WTC11 (cell line): Measurements from ENCODE around the gene SLC8A2. TPM values are rescaled to one million over a fixed set of nuclear protein-coding genes. Genes with fewer than 3 reads are reported as not detected.

Source experiments
- ETV6 ChIP-seq: sonication (generic); formaldehyde crosslinking; IDR thresholded peaks from 2 replicates; pipeline ENCODE4 v1.8.1; 2022; ENCODE audit warnings: mild to moderate bottlenecking, missing genetic modification reagents
- FOXJ3 ChIP-seq: sonication (generic); formaldehyde crosslinking; IDR thresholded peaks from 2 replicates; pipeline ENCODE4 v1.9.0; 2021; ENCODE audit warnings: missing genetic modification reagents, mild to moderate bottlenecking, borderline replicate concordance
- FOXP1 ChIP-seq: sonication (generic); formaldehyde crosslinking; IDR thresholded peaks from 2 replicates; pipeline ENCODE4 v1.8.0; 2022; ENCODE audit warnings: missing genetic modification reagents, mild to moderate bottlenecking, moderate library complexity, borderline replicate concordance
- MLX ChIP-seq: sonication (generic); formaldehyde crosslinking; IDR thresholded peaks from 2 replicates; pipeline ENCODE4 v1.8.1; 2023; ENCODE audit warnings: mild to moderate bottlenecking, missing genetic modification reagents, moderate library complexity
- MXD4 ChIP-seq: fragments of 250-450 bp; sonication (Bioruptor Pico); IDR thresholded peaks from 2 replicates; pipeline ENCODE4 v1.8.0; 2021; ENCODE audit warnings: mild to moderate bottlenecking, moderate library complexity, borderline replicate concordance
- MYBL2 ChIP-seq: sonication (generic); formaldehyde crosslinking; IDR thresholded peaks from 2 replicates; pipeline ENCODE4 v1.8.1; 2023; ENCODE audit warnings: mild to moderate bottlenecking, moderate library complexity, missing genetic modification reagents
- OVOL2 ChIP-seq: fragments of 250-450 bp; sonication (Bioruptor Pico); IDR thresholded peaks from 2 replicates; pipeline ENCODE4 v1.9.0; 2021; ENCODE audit warnings: mild to moderate bottlenecking, borderline replicate concordance
- RELA ChIP-seq: sonication (generic); formaldehyde crosslinking; IDR thresholded peaks from 2 replicates; pipeline ENCODE4 v1.8.1; 2022; ENCODE audit warnings: missing genetic modification reagents, mild to moderate bottlenecking, borderline replicate concordance
- SP1 ChIP-seq: sonication (generic); formaldehyde crosslinking; conservative IDR thresholded peaks from 2 replicates; pipeline ENCODE4 v1.8.1; 2022; ENCODE audit warnings: missing genetic modification reagents
- USF1 ChIP-seq: sonication (generic); formaldehyde crosslinking; IDR thresholded peaks from 2 replicates; pipeline ENCODE4 v1.8.0; 2022; ENCODE audit warnings: mild to moderate bottlenecking, missing genetic modification reagents
- ZBTB21 ChIP-seq: sonication (generic); formaldehyde crosslinking; IDR thresholded peaks from 2 replicates; pipeline ENCODE4 v1.8.1; 2023; ENCODE audit warnings: mild to moderate bottlenecking, missing genetic modification reagents, borderline replicate concordance
- ZNF512 ChIP-seq: sonication (generic); formaldehyde crosslinking; IDR thresholded peaks from 2 replicates; pipeline ENCODE4 v1.8.1; 2022; ENCODE audit warnings: missing genetic modification reagents, borderline replicate concordance
- total RNA-seq: library from RNA; stranded (reverse); gene quantifications from 3 replicates; pipeline ENCODE4 v1.2.3, GENCODE V29; 2021
- TF ChIP-seq, protein P1 (sequence below): sonication (generic); formaldehyde crosslinking; IDR thresholded peaks from 2 replicates; pipeline ENCODE4 v1.8.1; 2022; ENCODE audit warnings: low read depth, missing genetic modification reagents, borderline replicate concordance
- TF ChIP-seq, protein P2 (sequence below): fragments of 250-450 bp; sonication (Bioruptor Pico); IDR thresholded peaks from 2 replicates; pipeline ENCODE4 v1.9.0; 2021; ENCODE audit warnings: moderate library complexity, mild to moderate bottlenecking, inconsistent platforms, borderline replicate concordance
- TF ChIP-seq, protein P3 (sequence below): sonication (generic); formaldehyde crosslinking; IDR thresholded peaks from 2 replicates; pipeline ENCODE4 v1.8.0; 2023; ENCODE audit warnings: missing genetic modification reagents
- TF ChIP-seq, protein P4 (sequence below): sonication (generic); formaldehyde crosslinking; IDR thresholded peaks from 2 replicates; pipeline ENCODE4 v1.8.0; 2023; ENCODE audit warnings: missing genetic modification reagents, mild to moderate bottlenecking, borderline replicate concordance
- TF ChIP-seq, protein P5 (sequence below): sonication (generic); formaldehyde crosslinking; IDR thresholded peaks from 2 replicates; pipeline ENCODE4 v1.8.1; 2023; ENCODE audit warnings: mild to moderate bottlenecking, missing genetic modification reagents
- TF ChIP-seq, protein P6 (sequence below): sonication (generic); formaldehyde crosslinking; IDR thresholded peaks from 2 replicates; pipeline ENCODE4 v1.8.0; 2022; ENCODE audit warnings: missing genetic modification reagents
- TF ChIP-seq, protein P7 (sequence below): sonication (generic); formaldehyde crosslinking; IDR thresholded peaks from 2 replicates; pipeline ENCODE4 v1.8.1; 2023; ENCODE audit warnings: mild to moderate bottlenecking, missing genetic modification reagents, moderate library complexity
- TF ChIP-seq, protein P8 (sequence below): sonication (generic); formaldehyde crosslinking; IDR thresholded peaks from 2 replicates; pipeline ENCODE4 v1.8.0; 2022; ENCODE audit warnings: mild to moderate bottlenecking, missing genetic modification reagents

The SLC8A2 gene
- total RNA-seq, 1 experiment from 2014 or later, result 6.5 TPM

- TF ChIP-seq, protein P1, sequence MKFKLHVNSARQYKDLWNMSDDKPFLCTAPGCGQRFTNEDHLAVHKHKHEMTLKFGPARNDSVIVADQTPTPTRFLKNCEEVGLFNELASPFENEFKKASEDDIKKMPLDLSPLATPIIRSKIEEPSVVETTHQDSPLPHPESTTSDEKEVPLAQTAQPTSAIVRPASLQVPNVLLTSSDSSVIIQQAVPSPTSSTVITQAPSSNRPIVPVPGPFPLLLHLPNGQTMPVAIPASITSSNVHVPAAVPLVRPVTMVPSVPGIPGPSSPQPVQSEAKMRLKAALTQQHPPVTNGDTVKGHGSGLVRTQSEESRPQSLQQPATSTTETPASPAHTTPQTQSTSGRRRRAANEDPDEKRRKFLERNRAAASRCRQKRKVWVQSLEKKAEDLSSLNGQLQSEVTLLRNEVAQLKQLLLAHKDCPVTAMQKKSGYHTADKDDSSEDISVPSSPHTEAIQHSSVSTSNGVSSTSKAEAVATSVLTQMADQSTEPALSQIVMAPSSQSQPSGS (CRISPR knock-in tag), result no peak
- TF ChIP-seq, protein P2, sequence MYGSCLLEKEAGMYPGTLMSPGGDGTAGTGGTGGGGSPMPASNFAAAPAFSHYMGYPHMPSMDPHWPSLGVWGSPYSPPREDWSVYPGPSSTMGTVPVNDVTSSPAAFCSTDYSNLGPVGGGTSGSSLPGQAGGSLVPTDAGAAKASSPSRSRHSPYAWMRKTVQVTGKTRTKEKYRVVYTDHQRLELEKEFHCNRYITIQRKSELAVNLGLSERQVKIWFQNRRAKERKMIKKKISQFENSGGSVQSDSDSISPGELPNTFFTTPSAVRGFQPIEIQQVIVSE (CRISPR knock-in tag), result no peak
- TF ChIP-seq, protein P3, sequence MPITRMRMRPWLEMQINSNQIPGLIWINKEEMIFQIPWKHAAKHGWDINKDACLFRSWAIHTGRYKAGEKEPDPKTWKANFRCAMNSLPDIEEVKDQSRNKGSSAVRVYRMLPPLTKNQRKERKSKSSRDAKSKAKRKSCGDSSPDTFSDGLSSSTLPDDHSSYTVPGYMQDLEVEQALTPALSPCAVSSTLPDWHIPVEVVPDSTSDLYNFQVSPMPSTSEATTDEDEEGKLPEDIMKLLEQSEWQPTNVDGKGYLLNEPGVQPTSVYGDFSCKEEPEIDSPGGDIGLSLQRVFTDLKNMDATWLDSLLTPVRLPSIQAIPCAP (CRISPR knock-in tag), result no peak
- TF ChIP-seq, protein P4, sequence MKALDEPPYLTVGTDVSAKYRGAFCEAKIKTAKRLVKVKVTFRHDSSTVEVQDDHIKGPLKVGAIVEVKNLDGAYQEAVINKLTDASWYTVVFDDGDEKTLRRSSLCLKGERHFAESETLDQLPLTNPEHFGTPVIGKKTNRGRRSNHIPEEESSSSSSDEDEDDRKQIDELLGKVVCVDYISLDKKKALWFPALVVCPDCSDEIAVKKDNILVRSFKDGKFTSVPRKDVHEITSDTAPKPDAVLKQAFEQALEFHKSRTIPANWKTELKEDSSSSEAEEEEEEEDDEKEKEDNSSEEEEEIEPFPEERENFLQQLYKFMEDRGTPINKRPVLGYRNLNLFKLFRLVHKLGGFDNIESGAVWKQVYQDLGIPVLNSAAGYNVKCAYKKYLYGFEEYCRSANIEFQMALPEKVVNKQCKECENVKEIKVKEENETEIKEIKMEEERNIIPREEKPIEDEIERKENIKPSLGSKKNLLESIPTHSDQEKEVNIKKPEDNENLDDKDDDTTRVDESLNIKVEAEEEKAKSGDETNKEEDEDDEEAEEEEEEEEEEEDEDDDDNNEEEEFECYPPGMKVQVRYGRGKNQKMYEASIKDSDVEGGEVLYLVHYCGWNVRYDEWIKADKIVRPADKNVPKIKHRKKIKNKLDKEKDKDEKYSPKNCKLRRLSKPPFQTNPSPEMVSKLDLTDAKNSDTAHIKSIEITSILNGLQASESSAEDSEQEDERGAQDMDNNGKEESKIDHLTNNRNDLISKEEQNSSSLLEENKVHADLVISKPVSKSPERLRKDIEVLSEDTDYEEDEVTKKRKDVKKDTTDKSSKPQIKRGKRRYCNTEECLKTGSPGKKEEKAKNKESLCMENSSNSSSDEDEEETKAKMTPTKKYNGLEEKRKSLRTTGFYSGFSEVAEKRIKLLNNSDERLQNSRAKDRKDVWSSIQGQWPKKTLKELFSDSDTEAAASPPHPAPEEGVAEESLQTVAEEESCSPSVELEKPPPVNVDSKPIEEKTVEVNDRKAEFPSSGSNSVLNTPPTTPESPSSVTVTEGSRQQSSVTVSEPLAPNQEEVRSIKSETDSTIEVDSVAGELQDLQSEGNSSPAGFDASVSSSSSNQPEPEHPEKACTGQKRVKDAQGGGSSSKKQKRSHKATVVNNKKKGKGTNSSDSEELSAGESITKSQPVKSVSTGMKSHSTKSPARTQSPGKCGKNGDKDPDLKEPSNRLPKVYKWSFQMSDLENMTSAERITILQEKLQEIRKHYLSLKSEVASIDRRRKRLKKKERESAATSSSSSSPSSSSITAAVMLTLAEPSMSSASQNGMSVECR, result peak; percentile 94; the same call in 1 of the 2 replicates
- TF ChIP-seq ZBTB21 (CRISPR knock-in tag), result no peak
- TF ChIP-seq MYBL2 (CRISPR knock-in tag), result 0 out of 2 replicates have a peak, but pooled peaks have one; percentile 59
- TF ChIP-seq, protein P5, sequence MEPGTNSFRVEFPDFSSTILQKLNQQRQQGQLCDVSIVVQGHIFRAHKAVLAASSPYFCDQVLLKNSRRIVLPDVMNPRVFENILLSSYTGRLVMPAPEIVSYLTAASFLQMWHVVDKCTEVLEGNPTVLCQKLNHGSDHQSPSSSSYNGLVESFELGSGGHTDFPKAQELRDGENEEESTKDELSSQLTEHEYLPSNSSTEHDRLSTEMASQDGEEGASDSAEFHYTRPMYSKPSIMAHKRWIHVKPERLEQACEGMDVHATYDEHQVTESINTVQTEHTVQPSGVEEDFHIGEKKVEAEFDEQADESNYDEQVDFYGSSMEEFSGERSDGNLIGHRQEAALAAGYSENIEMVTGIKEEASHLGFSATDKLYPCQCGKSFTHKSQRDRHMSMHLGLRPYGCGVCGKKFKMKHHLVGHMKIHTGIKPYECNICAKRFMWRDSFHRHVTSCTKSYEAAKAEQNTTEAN, result no peak
- peak; percentile 99 for TF ChIP-seq USF1 (CRISPR knock-in tag)
- TF ChIP-seq MLX (CRISPR knock-in tag), result no peak
- no peak for TF ChIP-seq ZNF512 (CRISPR knock-in tag)
- no peak for TF ChIP-seq MXD4 (CRISPR knock-in tag)
- TF ChIP-seq, protein P6, sequence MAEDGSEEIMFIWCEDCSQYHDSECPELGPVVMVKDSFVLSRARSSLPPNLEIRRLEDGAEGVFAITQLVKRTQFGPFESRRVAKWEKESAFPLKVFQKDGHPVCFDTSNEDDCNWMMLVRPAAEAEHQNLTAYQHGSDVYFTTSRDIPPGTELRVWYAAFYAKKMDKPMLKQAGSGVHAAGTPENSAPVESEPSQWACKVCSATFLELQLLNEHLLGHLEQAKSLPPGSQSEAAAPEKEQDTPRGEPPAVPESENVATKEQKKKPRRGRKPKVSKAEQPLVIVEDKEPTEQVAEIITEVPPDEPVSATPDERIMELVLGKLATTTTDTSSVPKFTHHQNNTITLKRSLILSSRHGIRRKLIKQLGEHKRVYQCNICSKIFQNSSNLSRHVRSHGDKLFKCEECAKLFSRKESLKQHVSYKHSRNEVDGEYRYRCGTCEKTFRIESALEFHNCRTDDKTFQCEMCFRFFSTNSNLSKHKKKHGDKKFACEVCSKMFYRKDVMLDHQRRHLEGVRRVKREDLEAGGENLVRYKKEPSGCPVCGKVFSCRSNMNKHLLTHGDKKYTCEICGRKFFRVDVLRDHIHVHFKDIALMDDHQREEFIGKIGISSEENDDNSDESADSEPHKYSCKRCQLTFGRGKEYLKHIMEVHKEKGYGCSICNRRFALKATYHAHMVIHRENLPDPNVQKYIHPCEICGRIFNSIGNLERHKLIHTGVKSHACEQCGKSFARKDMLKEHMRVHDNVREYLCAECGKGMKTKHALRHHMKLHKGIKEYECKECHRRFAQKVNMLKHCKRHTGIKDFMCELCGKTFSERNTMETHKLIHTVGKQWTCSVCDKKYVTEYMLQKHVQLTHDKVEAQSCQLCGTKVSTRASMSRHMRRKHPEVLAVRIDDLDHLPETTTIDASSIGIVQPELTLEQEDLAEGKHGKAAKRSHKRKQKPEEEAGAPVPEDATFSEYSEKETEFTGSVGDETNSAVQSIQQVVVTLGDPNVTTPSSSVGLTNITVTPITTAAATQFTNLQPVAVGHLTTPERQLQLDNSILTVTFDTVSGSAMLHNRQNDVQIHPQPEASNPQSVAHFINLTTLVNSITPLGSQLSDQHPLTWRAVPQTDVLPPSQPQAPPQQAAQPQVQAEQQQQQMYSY (CRISPR knock-in tag), result no peak
- TF ChIP-seq RELA, result no peak
- no peak for TF ChIP-seq OVOL2 (CRISPR knock-in tag)
- TF ChIP-seq SP1 (CRISPR knock-in tag), result peak; percentile 97
- TF ChIP-seq, protein P7, sequence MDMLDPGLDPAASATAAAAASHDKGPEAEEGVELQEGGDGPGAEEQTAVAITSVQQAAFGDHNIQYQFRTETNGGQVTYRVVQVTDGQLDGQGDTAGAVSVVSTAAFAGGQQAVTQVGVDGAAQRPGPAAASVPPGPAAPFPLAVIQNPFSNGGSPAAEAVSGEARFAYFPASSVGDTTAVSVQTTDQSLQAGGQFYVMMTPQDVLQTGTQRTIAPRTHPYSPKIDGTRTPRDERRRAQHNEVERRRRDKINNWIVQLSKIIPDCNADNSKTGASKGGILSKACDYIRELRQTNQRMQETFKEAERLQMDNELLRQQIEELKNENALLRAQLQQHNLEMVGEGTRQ (CRISPR knock-in tag), result peak; percentile 98
- peak; percentile 61; the same call in 1 of the 2 replicates for TF ChIP-seq FOXP1
- TF ChIP-seq FOXJ3 (CRISPR knock-in tag), result no peak
- TF ChIP-seq ETV6, result no peak; the same call in 1 of the 2 replicates
- TF ChIP-seq, protein P8, sequence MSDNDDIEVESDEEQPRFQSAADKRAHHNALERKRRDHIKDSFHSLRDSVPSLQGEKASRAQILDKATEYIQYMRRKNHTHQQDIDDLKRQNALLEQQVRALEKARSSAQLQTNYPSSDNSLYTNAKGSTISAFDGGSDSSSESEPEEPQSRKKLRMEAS, result peak; percentile 84
Measured at GRCh38 chr19:47514869-47515588, 43.3 kb upstream of the SLC8A2 start, which contains the start of gene NAPA (continued).
